GM12892 (cell line): ENCODE data around the gene ABHD12.
A peak's percentile ranks its signal among the peaks of the same experiment; 100 is the strongest.

Experiments used
- DNase-seq: peaks from one replicate; pipeline ENCODE4 v3.0.0; 2011; ENCODE audit not compliant: insufficient read length
- FAIRE-seq: peaks from 2 replicates; lab custom pipeline; 2011; peaks lifted over from hg19 to GRCh38; lab: Jason Lieb, UNC
- POLR2A ChIP-seq: IDR thresholded peaks from 2 replicates; pipeline ENCODE4 v1.6.1; 2011; ENCODE audit warnings: low read depth, low read length, control low read depth
- POLR2AphosphoS5 ChIP-seq: IDR thresholded peaks from 2 replicates; pipeline ENCODE4 v1.6.1; 2011; ENCODE audit warnings: low read depth, low read length, control low read depth
- TAF1 ChIP-seq: IDR thresholded peaks from 2 replicates; pipeline ENCODE4 v1.6.1; 2011; ENCODE audit warnings: low read depth, mild to moderate bottlenecking, control low read depth, low read length, borderline replicate concordance

Gene ABHD12

DNA sequence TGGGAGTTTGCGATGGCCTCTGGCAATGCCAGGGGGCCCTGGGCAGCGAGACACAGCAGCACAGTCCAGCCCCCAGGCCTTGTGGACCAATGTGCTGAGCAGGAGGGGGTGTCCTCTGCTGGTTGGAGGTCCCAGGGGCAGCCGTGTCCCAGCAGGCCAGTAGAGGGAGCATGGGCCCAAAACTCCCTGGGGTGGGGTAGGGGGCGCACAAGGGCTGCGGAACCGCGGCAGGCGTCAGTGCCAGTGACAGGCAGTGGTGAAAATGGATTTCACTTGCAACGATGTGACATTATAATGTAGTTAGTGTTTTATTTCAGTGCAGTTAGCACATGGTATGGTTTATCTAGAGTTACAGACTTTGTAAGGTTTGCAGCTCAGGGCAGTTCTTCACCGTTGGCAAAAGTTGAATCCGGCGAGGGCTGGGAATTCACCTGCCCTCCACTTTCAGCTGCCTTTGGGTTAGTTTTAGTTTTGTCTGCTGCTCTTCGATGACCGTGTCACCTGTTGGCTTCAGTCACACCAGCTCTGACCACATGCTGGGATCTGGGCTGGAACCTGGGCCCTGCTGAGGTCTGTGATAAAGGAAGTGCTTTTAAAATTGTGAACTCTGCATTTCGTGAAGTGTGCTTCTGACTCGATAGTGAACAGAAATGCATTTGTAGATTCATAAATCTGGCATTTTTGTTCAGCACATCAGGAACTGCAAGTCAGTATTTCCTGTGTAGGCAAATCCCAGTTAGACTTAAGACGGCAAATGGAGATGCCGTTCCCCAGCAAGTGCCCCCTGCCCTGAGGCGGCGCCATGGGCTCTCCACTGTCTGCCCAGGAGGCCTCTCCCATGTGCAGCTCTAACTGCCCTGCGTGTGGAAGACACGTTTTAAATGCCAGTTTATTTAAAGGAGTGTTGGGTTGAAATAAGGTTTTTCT is 95.9 kb downstream of the ABHD12 start:
- TF ChIP-seq POLR2AphosphoS5 (no peak), TAF1 (no peak), POLR2A (no peak)
- FAIRE-seq (peak; percentile 60), DNase-seq (peak; percentile 68)

DNA sequence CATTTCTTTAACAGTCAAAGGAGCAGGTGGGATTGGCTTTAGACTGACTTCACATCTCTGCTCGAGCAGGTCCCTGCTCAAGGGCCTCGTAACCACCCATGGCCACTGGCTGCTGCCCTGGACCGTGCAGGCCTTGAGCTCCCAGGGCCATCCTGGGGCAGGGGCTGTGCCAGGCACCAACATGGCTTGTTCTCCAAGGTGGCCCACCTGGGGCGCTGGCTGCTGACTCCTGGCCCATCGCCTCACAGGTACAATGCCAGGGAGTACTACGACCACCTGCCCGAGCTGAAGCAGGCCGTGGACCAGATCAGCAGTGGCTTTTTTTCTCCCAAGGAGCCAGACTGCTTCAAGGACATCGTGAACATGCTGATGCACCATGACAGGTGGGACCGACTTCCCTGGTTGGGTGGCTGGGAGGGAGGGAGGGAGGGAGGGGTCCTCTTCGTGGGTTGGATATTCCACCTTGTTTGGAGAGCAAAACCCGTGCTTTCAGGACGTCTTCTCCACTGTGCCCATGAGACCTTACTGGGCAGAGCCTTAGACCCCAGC is 96.7 kb downstream of the ABHD12 start:
- FAIRE-seq (no peak), DNase-seq (no peak)
- no peak for TF ChIP-seq POLR2A
- no peak for TF ChIP-seq POLR2AphosphoS5
- TF ChIP-seq TAF1, result no peak

DNA sequence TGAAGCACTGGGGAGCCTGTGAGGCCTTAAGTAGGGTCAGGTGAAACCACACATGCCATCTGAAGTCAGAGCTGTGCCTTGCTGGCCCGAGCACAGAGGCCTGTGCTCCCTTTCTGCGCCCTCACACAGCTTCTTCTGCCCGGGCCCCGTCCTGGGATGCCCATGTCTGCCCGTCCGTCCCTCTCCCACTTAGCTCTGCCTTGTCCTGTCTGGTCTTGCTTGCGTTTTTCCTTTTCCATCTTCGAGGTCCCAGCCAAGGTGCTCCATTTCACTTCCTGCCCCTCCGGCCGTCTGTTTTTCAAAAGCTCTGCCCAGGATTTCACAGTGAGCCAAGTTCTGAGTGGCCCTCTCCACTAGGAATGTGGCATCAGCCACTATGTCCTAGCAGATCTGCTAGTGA is 97.1 kb downstream of the ABHD12 start:
- no peak for FAIRE-seq

DNA sequence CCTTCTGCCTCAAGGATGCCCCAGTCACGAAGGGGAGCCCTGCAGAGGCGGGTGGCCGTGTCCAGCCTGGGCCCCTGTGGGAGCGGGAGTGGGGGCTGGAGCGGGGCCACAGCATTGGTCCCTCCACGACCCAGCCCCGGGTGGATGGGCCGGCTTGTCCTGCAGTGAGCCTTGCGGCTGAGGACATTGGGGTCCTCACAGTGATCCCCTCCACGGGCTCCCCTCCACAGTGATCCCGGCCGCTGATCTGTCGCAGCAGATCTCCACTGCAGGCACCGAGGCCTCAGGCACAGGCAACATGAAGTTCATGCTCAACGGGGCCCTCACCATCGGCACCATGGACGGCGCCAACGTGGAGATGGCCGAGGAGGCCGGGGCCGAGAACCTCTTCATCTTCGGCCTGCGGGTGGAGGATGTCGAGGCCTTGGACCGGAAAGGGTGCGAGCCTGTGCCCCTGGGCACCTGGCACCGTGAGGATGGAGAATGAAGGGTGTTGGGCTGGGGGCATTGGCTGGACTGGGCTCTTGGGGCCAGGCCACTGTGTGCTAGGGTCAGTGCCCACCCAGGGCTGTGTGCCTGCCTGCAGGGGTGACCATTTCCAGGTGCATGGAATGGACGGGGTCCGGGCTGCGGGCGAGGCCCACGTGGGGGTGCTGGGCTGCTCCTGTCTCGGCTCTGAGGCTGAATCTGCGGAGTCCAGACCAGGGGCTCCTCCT is 98.3 kb downstream of the ABHD12 start:
- no peak for DNase-seq
- no peak for FAIRE-seq
- TF ChIP-seq POLR2AphosphoS5, result no peak
- no peak for TF ChIP-seq POLR2A
- no peak for TF ChIP-seq TAF1

More for the DNA sequence above, 97.1 kb downstream of the ABHD12 start:
- DNase-seq, result no peak
- TF ChIP-seq POLR2AphosphoS5 (no peak), TAF1 (no peak), POLR2A (no peak)

DNA sequence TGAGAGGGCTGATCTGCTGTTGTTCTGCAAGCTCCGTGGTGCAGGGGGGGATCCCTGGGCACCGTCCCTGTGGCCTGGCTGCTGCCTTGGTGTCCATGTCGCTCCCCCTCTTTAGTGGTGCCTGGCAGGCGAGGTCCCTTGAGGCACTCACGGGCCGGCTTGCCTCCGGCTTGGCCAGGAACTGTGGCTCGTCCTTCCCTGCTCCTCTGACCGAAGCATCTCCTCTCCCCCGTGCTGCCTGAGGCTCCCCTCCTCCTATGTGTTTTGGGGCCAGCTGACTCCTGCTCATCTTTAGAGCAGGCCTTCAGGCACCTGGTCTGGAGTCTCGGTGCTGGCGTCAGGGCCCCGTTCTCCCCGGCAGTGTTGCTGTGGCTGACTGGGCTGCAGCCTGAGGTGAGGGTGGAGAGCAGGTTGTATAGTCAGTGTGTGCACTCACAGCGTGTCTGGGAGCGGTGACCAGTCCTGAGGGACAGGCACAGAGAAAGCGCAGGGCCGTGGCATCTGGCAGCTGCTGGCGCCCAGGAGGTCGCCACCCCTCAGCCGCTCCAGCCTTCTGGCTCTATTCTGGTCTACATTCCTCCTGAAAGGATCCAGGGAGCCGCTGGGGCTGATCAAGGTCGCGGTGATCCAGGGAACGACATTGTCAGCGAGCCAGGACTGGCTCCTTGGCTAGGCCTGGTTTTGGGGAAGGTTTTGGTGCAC is 99.1 kb downstream of the ABHD12 start:
- TF ChIP-seq TAF1, result no peak
- no peak for TF ChIP-seq POLR2AphosphoS5
- TF ChIP-seq POLR2A, result no peak
- no peak for DNase-seq
- FAIRE-seq, result no peak

DNA sequence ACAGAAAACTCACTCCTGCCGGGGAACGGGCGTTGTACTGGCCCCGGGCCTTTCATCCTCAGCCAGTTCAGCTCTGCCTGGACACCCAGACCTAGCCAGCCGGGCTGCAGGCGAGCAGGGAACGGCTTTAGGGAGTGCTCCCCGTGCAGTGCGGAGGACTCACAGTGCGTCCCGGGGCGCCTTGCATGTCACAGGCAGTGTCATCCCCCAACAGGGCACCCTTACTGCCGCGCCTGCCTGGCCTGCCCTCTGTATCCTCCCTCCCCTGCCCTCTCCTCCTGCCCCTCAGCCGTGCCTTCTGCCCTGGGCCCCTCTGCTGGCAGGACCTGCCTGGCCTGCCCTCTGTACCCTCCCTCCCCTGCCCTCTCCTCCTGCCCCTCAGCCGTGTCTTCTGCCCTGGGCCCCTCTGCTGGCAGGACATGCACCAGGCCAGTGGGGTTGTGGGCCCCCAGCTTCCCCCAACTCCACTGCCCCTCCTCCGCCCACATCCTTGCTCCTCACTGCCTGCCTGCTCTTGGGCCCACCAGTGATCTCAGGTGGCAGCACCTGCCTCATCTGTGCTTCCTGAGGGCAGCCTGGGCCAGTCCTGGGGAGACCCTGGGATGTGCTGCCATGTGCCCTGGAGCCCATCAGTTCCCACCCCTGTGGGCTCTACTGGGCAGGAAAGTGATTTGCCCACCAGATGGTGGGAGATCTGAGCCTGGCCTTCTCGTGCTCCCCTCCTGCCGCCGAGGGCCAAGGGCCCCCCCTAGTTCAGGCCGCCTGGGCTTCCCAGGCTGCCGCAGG is 99.8 kb downstream of the ABHD12 start:
- no peak for FAIRE-seq

DNA sequence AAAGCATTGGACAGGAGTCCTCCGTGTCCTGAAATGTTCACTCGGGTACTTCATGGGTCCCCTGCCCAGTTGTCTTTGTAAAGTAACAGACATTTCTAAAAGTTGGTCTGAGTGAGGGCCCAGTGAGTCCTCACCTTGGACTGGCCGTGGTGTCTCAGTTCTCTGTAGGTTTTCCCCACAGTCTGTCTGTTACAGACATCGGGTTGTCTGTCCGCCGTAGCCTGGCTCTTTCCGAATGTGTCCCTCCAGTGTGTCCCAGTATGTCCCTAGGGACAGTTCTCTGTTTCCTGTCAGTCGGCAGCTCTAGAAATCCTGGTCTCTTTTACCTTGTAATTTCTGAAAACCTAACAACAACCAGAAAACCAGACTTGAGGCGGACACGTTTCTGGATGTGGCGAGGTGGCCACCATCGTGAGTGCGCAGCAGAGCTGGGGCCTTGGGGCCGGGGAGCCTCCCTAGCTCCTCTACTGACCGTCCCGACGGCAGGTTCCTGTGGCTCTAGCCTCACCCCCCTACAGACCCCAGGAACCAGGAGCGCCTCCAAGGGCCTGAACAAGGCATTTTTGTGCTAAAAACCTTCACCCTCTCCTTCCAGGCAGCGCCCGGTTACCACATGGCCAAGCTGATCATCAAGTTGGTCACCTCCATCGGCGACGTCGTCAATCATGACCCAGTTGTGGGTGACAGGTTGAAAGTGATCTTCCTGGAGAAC is 100.6 kb downstream of the ABHD12 start:
- no peak for TF ChIP-seq POLR2A
- no peak for TF ChIP-seq TAF1
- no peak for TF ChIP-seq POLR2AphosphoS5
- DNase-seq, result no peak
- FAIRE-seq, result no peak

More for the DNA sequence above, 99.8 kb downstream of the ABHD12 start:
- TF ChIP-seq POLR2A (no peak), TAF1 (no peak), POLR2AphosphoS5 (no peak)
- DNase-seq, result no peak

DNA sequence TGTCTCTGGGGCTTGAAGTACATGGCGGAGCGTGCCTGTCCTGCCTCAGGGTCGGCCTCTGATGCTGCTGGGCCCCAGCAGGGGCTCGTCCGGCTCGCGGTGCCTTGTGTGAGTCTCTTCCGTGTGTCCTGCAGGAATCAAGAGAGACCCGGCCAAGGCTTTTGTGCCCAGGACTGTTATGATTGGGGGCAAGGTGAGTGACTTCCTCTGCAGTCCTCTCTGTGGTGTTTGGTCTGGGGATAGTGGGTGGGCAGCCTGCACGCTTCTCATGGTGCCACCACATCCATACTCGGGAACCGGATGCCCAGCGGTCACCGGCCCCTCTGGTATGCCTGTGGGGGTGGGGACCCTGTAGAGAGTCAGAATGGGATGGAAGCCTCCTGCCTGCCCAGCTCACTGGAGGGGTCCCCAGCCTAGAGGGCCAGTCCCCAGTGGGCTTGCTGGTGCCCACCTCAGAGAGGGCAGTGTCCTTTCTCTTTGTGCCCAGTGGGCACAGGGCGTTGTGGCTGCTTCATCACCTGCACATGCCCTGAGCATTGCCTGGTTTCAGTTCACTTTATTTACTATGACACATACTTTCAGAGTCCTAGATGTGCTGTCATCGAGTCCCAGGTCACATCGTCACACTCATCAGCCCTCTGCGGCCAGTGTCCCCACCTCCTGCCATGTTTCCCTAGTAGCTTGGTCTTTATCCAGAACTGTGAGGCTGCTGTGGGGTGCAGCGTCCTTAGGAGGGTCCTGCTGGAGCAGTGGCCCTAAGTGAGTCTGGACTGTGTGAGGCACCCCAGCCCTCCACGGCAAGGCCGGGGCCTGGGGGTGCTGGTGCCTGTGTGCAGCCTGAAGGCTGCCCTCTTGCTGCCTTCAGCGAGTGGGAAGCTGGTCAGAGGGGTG is 102.1 kb downstream of the ABHD12 start:
- DNase-seq, result peak; percentile 68
- TF ChIP-seq TAF1 (no peak), POLR2AphosphoS5 (no peak), POLR2A (no peak)
- FAIRE-seq, result peak; percentile 98
